Endometrial microvascular endothelial cells (primary cell): ENCODE results near the gene TNNI3K. TPM values are rescaled to one million over a fixed set of nuclear protein-coding genes. Genes with fewer than 3 reads are reported as not detected.

ENCODE experiments used
- in situ Hi-C: cut with HindIII; loops from 2 replicates; pipeline ENCODE4 v1.10.0; 2017; ENCODE audit warnings: low sequenced_read_pairs, low pct_unique_long_range_greater_than_20kb; ENCODE audit errors: inconsistent ontology term
- total RNA-seq: library from RNA; depleted of rRNA; stranded (reverse); fragments of >200 nt; gene quantifications from one replicate; pipeline ENCODE4 v1.2.3, GENCODE V29; 2015; ENCODE audit errors: inconsistent ontology term

Gene TNNI3K
- total RNA-seq, 1 donor from 2014 or later: not detected

GRCh38 chr1:74586253-74586897, 351.2 kb downstream of the TNNI3K start:
- in situ Hi-C loops: no loop called here

GRCh38 chr1:74587888-74588287, 352.7 kb downstream of the TNNI3K start:
- in situ Hi-C loops: no loop called here

- in situ Hi-C loops: no loop called here
Observed at GRCh38 chr1:74590288-74590687, 355.1 kb downstream of the TNNI3K start.

GRCh38 chr1:74591949-74592348, 356.8 kb downstream of the TNNI3K start:
- in situ Hi-C loops: no loop called here

GRCh38 chr1:74592580-74593355, 357.6 kb downstream of the TNNI3K start:
- in situ Hi-C loops: no loop called here

Other genes starting within 250 kb of the TNNI3K start
- 1.6 TPM for gene LRRIQ3, start 37.2 kb upstream of the TNNI3K start, total RNA-seq
- gene FPGT, start 37.1 kb upstream of the TNNI3K start, total RNA-seq: 18.3 TPM